Measurements from ENCODE around the gene COL15A1. TPM values are rescaled to one million over a fixed set of nuclear protein-coding genes. Genes with fewer than 3 reads are reported as not detected.
A peak's percentile ranks its signal among the peaks of the same experiment; 100 is the strongest.

The COL15A1 gene
- total and polyA plus RNA-seq, 2 of the 8 experiments (the other 6 are each of a cell fraction or from before 2014, with no cell fraction given), result 0.12 to 0.15 TPM

DNA sequence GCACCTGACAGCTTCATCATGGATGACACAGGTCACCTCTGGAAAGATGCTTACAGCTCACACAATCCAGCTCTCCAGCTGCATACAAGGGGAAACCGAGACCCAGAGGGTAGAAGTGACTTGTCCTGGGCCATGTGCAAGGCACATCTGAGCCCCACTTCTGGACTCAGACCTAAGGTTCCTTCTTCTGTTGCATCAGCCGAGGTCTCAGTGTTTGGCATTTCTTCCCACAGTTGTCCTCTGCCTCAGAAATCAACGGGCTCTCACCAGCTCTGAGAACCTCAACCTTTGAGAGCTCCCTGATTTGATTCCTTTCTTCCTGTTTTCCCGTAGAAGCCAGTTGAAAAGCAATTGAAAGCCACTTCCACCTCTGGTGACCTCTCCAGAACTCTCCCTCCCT, 38.7 kb upstream of the COL15A1 start:
- FAIRE-seq, result no peak
- Histone ChIP-seq H3K14ac (ENCODE audit: insufficient read length) (no peak overlapping the region), H3K23ac (ENCODE audit: insufficient read length) (no peak overlapping the region), H4K5ac (ENCODE audit: insufficient read length, low read depth, low read length) (no peak overlapping the region), H4K8ac (ENCODE audit: extremely low read depth, insufficient read depth, low read length) (no peak overlapping the region), H4K20me1 (replicated peaks in 1 of 2; ENCODE audit: control insufficient read depth in 1 of 2, insufficient read depth in 2 of 2, low read length in 2 of 2) (no peaks in the 10 kb centered on the region), H3K4me3 (ENCODE audit: extremely low read depth in 1 of 4, insufficient read depth in 2 of 4, low read depth in 3 of 4, low read length in 4 of 4) (no peak overlapping the region), H3K4me1 (replicated peaks in 1 of 4; ENCODE audit: control insufficient read depth in 3 of 4, insufficient read depth in 4 of 4, low read length in 3 of 4) (no peaks in the 10 kb centered on the region; a peak in 2 of 7 replicates), H3K18ac (ENCODE audit: extremely low read depth, low read length) (no peak overlapping the region), H3K4ac (replicated peaks; ENCODE audit: insufficient read length, low read depth, low read length) (no peak overlapping the region), H3K27ac (ENCODE audit: low read depth, low read length) (no peak overlapping the region), H2BK12ac (ENCODE audit: low read depth, low read length) (no peak overlapping the region), H3K27me3 (replicated peaks in 1 of 4; ENCODE audit: control insufficient read depth in 3 of 4, extremely low read depth in 1 of 4, insufficient read depth in 3 of 4, low read length in 3 of 4) (no peaks in the 10 kb centered on the region), H2BK5ac (ENCODE audit: low read depth, low read length) (no peak overlapping the region), H3K4me2 (ENCODE audit: insufficient read depth in 1 of 2, low read depth in 2 of 2, low read length in 2 of 2) (no peak overlapping the region), H3K9me3 (ENCODE audit: insufficient read depth in 2 of 2, low read depth in 1 of 2, low read length in 1 of 2) (no peaks in the 10 kb centered on the region), H3K79me2 (ENCODE audit: control insufficient read depth in 1 of 2, insufficient read depth in 2 of 2, low read length in 2 of 2) (no peaks in the 10 kb centered on the region), H2BK15ac (ENCODE audit: low read length) (no peak overlapping the region), H3K79me1 (ENCODE audit: low read depth, low read length) (no peaks in the 10 kb centered on the region), H3K36me3 (ENCODE audit: control insufficient read depth in 2 of 4, insufficient read depth in 4 of 4, low read length in 3 of 4) (no peaks in the 10 kb centered on the region), H4K91ac (replicated peaks; ENCODE audit: insufficient read length, low read length) (no peak overlapping the region), H2AFZ (ENCODE audit: low read length) (0 out of 2 replicates have a peak overlapping the region, but pooled peaks have one; percentile 33), H2BK20ac (ENCODE audit: low read length) (no peak overlapping the region), H2BK120ac (replicated peaks; ENCODE audit: low read depth, low read length) (no peak overlapping the region), H3K23me2 (ENCODE audit: low read depth, low read length) (0 out of 2 replicates have a peak, but pooled peaks cover 1% of the 10 kb centered on the region), H3K9ac (replicated peaks in 1 of 4; ENCODE audit: extremely low read depth in 1 of 4, low read depth in 3 of 4, low read length in 3 of 4) (no peak overlapping the region), H2AK5ac (ENCODE audit: low read depth, low read length) (no peak overlapping the region), H3K56ac (replicated peaks; ENCODE audit: insufficient read length, low read depth, low read length) (no peak overlapping the region)
- ChIA-PET CTCF (ENCODE audit: partially characterized antibody) (interaction anchor here (1.0 to 1.5 kb wide), 4 partner anchors 9 to 57 kb away, joined by 3 to 5 read pairs (median 4); partner anchors contain the start of gene COL15A1), POLR2A (ENCODE audit: partially characterized antibody) (no interaction called here)
- 93% methylated on average over 4 of the region's 4 CpGs; no CpG with 5 or more reads in 1 of the 2 experiments for WGBS, 2 experiments (ENCODE audit: extremely low coverage in 1 of 2, insufficient coverage in 1 of 2, insufficient read length in 1 of 2, insufficient replicate concordance in 2 of 2, low coverage in 1 of 2, low lambda C conversion rate in 2 of 2, missing lambda C conversion rate in 1 of 2)
- no peak for TF ChIP-seq BRCA1 (IDR thresholded peaks at IDR 0.05; ENCODE audit: low read depth, low read length)
- TF ChIP-seq, protein P1, sequence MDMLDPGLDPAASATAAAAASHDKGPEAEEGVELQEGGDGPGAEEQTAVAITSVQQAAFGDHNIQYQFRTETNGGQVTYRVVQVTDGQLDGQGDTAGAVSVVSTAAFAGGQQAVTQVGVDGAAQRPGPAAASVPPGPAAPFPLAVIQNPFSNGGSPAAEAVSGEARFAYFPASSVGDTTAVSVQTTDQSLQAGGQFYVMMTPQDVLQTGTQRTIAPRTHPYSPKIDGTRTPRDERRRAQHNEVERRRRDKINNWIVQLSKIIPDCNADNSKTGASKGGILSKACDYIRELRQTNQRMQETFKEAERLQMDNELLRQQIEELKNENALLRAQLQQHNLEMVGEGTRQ (IDR thresholded peaks at IDR 0.05; ENCODE audit: low read length), result no peak
- TF ChIP-seq, protein P2, sequence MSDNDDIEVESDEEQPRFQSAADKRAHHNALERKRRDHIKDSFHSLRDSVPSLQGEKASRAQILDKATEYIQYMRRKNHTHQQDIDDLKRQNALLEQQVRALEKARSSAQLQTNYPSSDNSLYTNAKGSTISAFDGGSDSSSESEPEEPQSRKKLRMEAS (IDR thresholded peaks at IDR 0.05), result no peak
- TF ChIP-seq TEAD4 (IDR thresholded peaks at IDR 0.05; ENCODE audit: low read depth, low read length), result no peak
- TF ChIP-seq SP4 (IDR thresholded peaks at IDR 0.05; ENCODE audit: low read length), result no peak
- TF ChIP-seq RNF2 (IDR thresholded peaks at IDR 0.05; ENCODE audit: borderline replicate concordance, low read depth, low read length, missing control alignments, poor library complexity, severe bottlenecking), result no peak
- DNase-seq (ENCODE audit: low read depth in 1 of 2, low spot score in 2 of 2), result peak in 1 of 2 experiments; percentile 34

Data from H1 (cell line).